LoVo (cell line): Measurements from ENCODE around the gene CABLES2.
"Not testable (repeated sequence)": the region's sequence is repeated elsewhere in the genome, so short reads cannot be mapped to it uniquely, and the experiment has no call there.

Experiments used
- DNase-seq: peaks from one replicate; pipeline ENCODE4 v3.0.0-alpha.2; 2016; ENCODE audit warnings: low spot score

The CABLES2 gene

DNA sequence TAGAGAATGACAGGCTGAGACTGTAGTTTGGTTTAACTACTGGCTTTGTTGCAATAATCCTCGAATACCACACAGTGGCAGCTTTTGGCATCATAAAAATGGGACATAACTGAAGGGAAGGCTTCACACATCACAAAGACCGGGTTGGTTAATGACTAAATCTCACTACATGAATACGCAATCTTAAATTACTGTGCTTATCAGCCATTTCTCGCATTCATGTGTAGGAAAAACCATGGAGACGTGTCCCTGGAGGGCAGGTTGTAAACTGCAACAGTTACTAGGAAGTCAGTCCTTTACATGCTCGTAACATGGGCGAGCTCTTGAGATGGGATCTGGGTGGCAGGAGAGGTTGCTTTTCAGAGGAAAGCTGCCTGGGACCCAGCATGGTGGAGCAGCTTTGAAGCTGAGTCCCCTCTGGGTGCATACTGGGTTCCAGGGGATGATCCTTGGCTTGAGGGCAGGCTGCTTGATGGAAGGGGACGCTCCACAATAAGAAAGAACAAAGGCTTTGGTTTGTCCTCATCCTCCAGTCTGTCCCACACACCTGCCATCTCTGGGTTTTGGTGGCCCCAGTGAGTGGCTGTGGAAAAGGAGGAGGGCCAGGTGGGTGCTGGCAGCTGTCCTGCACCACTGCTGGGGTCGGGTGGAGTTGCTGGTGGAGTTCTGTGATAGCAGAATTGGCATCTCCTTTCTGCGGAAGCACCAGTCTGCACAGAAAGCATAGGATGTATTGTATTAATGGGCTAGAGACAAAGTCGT, 18.1 kb downstream of the CABLES2 start:
- DNase-seq, result no peak

- no peak for DNase-seq
Observed at GRCh38 chr20:62387933-62388635, 19.0 kb downstream of the CABLES2 start.

- DNase-seq, result no peak
Observed at GRCh38 chr20:62387219-62387913, 19.7 kb downstream of the CABLES2 start.

DNA sequence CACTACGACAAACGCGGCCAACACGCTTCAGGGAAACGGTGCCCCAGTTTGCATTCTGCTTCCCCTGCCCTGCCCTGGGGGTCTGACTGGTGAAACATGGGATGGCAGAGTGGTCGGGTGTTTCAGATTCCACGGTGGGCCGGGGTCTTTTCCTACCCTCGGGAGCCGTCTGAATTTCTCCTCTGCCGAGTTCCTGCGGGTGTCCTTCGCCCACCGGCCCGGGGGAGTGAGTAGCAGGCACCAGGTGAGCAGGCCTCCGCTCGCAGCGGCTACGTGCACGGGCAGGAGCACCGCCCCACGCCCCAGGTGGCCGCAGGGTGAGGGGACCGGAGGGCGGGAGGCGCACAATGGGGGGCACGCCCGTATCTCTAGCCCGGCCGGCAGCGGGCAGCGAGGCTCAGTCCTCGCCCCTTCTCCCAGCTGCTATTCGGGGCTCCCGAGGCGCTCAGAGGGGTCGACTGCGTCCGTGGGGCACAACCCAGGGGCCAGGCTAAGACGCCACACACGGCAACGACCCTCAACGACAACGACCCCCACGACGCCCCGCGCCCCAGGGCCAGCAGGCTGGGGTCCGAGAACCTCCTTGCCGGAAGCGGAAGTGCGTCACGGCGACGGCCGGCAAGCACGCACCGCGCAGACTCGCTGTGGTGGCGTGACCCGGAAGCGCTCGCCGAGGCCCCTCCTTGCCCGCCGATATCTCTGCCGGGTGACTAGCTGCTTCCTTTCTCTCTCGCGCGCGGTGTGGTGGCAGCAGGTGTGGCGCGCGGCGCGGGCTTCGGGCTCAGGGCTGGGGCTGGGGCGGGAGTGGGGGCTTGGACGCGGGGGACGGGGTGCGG, 20.5 kb downstream of the CABLES2 start, which contains the start of gene RPS21:
TSS of gene RPS21 (plus strand) at position 721 of the 836 bp plus-strand sequence. CDS start 236 bp downstream, outside the sequence.
- DNase-seq, result peak; percentile 92

GRCh38 chr20:62382306-62383198, 24.5 kb downstream of the CABLES2 start:
- DNase-seq, result peak; percentile 63

DNA sequence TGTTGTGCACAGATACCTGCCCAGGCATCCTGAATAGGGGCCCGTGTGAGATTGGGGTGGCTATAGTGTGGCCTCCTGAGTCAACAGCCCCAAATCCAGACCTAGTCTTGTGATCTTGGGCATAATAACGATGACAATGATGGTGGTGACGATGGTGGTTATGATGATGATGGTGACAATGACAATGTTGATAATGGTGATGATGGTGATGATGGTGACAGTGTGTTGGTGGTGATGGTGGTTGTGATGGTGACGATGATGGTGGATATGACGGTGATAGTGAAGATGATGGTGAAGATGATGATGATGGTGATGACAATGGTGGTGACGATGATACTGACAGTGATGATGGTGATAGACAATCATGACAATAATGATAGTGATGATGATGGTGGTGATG, 25.2 kb downstream of the CABLES2 start:
- no peak for DNase-seq

DNA sequence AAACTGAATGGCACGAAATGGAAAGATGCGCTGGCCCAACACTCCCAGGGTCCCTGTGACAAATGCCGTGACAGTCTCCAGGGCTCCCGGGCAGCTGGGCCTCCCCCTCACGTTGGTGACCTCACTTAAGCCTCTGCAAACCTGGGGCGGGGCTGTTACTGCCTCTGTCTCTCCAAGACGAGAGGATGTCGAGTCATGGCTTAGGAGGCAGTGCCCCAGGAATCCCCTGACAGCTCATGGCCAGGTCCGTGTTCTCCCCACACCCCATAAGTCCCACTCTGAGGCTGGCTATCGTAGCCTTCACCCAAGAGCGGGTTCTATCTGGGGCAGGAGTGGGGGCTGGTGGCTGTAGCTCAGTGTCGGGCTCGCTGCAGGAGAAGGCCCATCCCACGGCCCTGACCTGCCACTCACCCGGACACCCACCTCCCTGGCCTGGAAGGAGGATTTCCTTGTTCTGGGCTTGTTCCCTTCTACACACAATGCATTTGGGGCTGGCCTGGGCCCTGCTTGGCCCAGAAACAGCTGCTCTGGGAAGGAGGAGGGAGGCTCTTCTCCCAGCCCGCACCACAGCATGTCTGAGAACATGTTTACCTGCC, 25.8 kb downstream of the CABLES2 start:
- DNase-seq, result no peak

DNA sequence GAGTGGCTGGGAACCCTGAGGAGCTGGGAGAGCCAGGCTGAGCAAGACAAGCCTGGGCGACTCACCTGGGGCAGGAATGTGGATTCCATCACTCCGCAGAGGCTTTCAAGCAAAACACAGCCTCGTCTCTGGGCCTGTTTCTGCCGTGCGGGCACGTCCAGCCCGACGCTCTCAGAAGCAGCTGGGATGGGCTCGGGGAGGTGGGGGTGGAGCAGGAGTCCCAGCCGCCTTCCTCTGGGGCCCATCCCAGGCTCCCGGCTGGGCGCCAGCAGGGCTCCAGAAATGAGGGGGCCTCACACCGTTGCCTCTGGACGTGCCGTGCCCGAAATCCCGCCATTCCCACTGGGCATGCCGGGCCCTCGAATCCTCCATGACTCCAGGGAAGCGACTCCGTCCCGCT, 28.9 kb downstream of the CABLES2 start:
- DNase-seq, result no peak

- no peak for DNase-seq
Observed at GRCh38 chr20:62377615-62378178, 29.4 kb downstream of the CABLES2 start.

- no peak for DNase-seq
Observed at GRCh38 chr20:62377064-62377461, 30.0 kb downstream of the CABLES2 start.

GRCh38 chr20:62376112-62377063, 30.7 kb downstream of the CABLES2 start:
- no peak for DNase-seq

DNA sequence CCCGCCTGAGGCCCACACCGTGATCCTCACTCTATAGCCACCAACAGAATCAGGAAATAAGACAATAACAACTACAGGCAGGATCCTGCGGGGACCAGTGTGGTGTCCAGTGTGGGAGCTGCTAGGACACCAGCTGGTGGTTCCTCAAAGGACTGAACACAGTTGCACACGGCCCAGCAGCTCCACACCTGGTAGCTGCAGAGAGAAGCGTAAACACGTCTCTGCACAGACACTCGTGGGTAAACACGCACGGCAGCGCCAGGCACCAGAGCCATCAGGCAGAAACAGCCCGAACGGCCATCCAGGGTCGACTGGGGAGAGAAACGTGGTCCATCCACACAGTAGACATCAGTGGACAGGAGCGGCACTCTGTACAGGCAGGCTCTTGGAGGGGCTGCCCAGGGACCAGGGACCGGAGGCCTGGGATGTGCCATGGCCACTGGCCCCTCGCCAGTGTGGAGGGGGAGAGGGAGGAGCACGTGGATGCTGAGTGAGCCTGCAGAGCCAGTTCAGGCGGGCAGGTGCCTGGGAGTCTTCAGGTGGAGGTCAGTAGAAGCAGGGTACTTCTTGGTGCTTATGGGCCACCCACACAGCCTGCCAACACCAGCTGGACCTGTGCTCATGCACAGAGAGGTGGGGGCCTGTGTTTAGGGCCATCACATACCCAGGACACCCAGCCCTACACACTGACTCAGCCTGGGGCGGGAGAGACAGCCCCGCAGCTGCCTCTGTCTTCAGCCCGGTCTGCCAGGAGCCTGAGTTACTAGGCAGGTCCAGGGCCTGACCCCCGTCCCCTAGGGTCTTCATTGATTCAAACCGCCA, 32.5 kb downstream of the CABLES2 start:
- DNase-seq, result no peak

GRCh38 chr20:62373631-62374179, 33.4 kb downstream of the CABLES2 start:
- DNase-seq, result not testable (repeated sequence)

- DNase-seq, result no peak
Observed at GRCh38 chr20:62372042-62372993, 34.8 kb downstream of the CABLES2 start.

- no peak for DNase-seq
Observed at GRCh38 chr20:62371588-62372041, 35.5 kb downstream of the CABLES2 start.

DNA sequence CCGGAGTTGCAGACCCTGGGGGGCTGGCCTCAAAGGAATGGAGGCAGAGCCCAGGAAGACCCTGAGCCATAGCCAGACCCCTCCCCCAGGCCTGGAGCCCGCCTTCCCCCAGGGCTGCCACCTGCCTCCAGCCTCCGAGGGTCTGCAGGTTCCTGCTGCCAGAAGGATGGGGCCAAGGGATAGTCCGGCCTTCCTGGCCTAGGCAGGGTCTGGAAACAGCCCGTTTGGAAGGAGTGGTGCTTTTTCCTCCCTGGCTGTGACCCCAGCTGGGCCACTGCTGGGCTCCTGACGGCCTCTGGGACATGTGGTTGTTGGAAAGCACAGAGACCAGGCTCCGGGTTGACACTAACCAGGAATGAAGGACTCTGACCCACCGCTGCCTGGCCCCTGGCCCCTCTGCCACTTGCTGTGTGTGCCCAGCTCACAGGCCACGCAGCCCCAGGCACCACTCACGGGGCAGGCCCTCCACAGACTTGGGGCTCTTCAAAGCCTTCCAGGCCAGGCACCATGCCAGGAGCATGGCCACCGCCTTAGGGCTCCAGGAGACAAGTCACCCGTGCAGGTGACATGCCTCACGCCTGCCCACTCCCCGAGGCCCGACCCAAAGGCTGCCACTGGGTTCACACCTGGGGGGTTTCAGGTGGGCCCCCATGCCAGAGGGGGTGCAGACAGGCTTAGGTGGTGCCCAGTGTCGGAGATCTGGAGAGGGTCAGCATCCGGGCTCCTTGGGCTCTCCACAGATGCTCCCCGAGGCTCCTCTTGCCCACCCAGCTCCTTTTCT, 36.1 kb downstream of the CABLES2 start:
- DNase-seq, result no peak
